Measurements from ENCODE around the gene GALNT8. TPM values are rescaled to one million over a fixed set of nuclear protein-coding genes. Genes with fewer than 3 reads are reported as not detected.

The GALNT8 gene
- total RNA-seq, 1 experiment from 2014 or later = not detected

GRCh38 chr12:4767186-4767585 is 47.0 kb downstream of the GALNT8 start:
- ChIA-PET RAD21 (ENCODE audit: low non-redundant PET in 1 of 2, low total read pairs in 2 of 2, uncharacterized antibody in 2 of 2, unreplicated experiment in 2 of 2) (no interaction called here), CTCF (no interaction called here), POLR2A (no interaction called here)
- intact Hi-C loops (cut with micrococcal nuclease) = no loop called here
- Histone ChIP-seq H4K20me1 (ENCODE audit: insufficient read depth) (no peaks in the 10 kb centered on the region), H3K4me1 (ENCODE audit: control insufficient read depth in 1 of 2, insufficient read depth in 2 of 2, low read length in 2 of 2) (no peaks in the 10 kb centered on the region), H3K9me2 (ENCODE audit: insufficient read depth) (no peaks in the 10 kb centered on the region), H2AFZ (ENCODE audit: low read depth, low read length, poor library complexity, severe bottlenecking) (no peak overlapping the region), H3K4me2 (ENCODE audit: low read length) (no peak overlapping the region), H3K9me3 (ENCODE audit: control insufficient read depth in 1 of 2, insufficient read depth in 1 of 2, low read depth in 1 of 2, low read length in 2 of 2) (no peaks in the 10 kb centered on the region), H3K9ac (ENCODE audit: low read length) (no peak overlapping the region), H3K79me2 (ENCODE audit: insufficient read depth, low read length) (no peaks in the 10 kb centered on the region), H3K27me3 (ENCODE audit: insufficient read depth, low read length) (peaks cover 20% of the 10 kb centered on the region), H3K36me3 (ENCODE audit: control insufficient read depth in 1 of 2, insufficient read depth in 2 of 2, low read length in 2 of 2) (no peaks in the 10 kb centered on the region), H3K4me3 (replicated peaks in 1 of 2; ENCODE audit: low read depth in 1 of 2, low read length in 2 of 2) (no peak overlapping the region), H3K27ac (ENCODE audit: low read depth, low read length) (no peak overlapping the region)
- DNase-seq (ENCODE audit: low read depth, low spot score) (no peak), ATAC-seq (no peak)
- BruUV-seq (replicated peaks) = no TSS peak
- TF ChIP-seq ZNF274 (IDR thresholded peaks at IDR 0.05; ENCODE audit: low read depth, low read length) (no peak), CEBPB (IDR thresholded peaks at IDR 0.05; ENCODE audit: low read depth) (no peak), SP1 (IDR thresholded peaks at IDR 0.05; ENCODE audit: low read depth) (no peak), EZH2phosphoT487 (IDR thresholded peaks at IDR 0.05; ENCODE audit: borderline replicate concordance) (no peak), YY1 (IDR thresholded peaks at IDR 0.05; ENCODE audit: extremely low read depth, insufficient replicate concordance, low read depth, low read length) (no peak), JUND (IDR thresholded peaks at IDR 0.05) (no peak), FOSL1 (IDR thresholded peaks at IDR 0.05; ENCODE audit: low read depth) (no peak), POLR2A (IDR thresholded peaks at IDR 0.05; ENCODE audit: borderline replicate concordance, extremely low read depth, insufficient read depth, insufficient read length) (no peak)

GRCh38 chr12:4768341-4768740 is 48.1 kb downstream of the GALNT8 start:
- ATAC-seq (no peak), DNase-seq (ENCODE audit: low read depth, low spot score) (no peak)

More at GRCh38 chr12:4768341-4768740, 48.1 kb downstream of the GALNT8 start:
- H3K36me3 ChIP-seq (ENCODE audit: control insufficient read depth in 1 of 2, insufficient read depth in 2 of 2, low read length in 2 of 2) = no peaks in the 10 kb centered on the region
- ChIA-PET RAD21 (ENCODE audit: low non-redundant PET in 1 of 2, low total read pairs in 2 of 2, uncharacterized antibody in 2 of 2, unreplicated experiment in 2 of 2) (no interaction called here), POLR2A (no interaction called here), CTCF (no interaction called here)
- no peaks in the 10 kb centered on the region for H3K9me3 ChIP-seq (ENCODE audit: control insufficient read depth in 1 of 2, insufficient read depth in 1 of 2, low read depth in 1 of 2, low read length in 2 of 2)
- no peak overlapping the region for H2AFZ ChIP-seq (ENCODE audit: low read depth, low read length, poor library complexity, severe bottlenecking)
- H3K27ac ChIP-seq (ENCODE audit: low read depth, low read length) = no peak overlapping the region
- no peak overlapping the region for H3K4me3 ChIP-seq (replicated peaks in 1 of 2; ENCODE audit: low read depth in 1 of 2, low read length in 2 of 2)
- no peaks in the 10 kb centered on the region for H3K4me1 ChIP-seq (ENCODE audit: control insufficient read depth in 1 of 2, insufficient read depth in 2 of 2, low read length in 2 of 2)
- no peak for TF ChIP-seq EGR1 (IDR thresholded peaks at IDR 0.05; ENCODE audit: low read depth)
- no peak for TF ChIP-seq FOSL1 (IDR thresholded peaks at IDR 0.05; ENCODE audit: low read depth)
- no peak for TF ChIP-seq RAD21 (IDR thresholded peaks at IDR 0.05; ENCODE audit: low read depth)
- TF ChIP-seq SP1 (IDR thresholded peaks at IDR 0.05; ENCODE audit: low read depth) = no peak
- TF ChIP-seq CEBPB (IDR thresholded peaks at IDR 0.05; ENCODE audit: low read depth) = no peak
- TF ChIP-seq YY1 (IDR thresholded peaks at IDR 0.05; ENCODE audit: extremely low read depth, insufficient replicate concordance, low read depth, low read length) = no peak
- TF ChIP-seq ZBTB33 (IDR thresholded peaks at IDR 0.05; ENCODE audit: extremely low read depth, insufficient replicate concordance, low read length) = no peak
- TF ChIP-seq EZH2 (IDR thresholded peaks at IDR 0.05) = no peak
- no peak for TF ChIP-seq ATF3 (IDR thresholded peaks at IDR 0.05)
- TF ChIP-seq EZH2phosphoT487 (IDR thresholded peaks at IDR 0.05; ENCODE audit: borderline replicate concordance) = no peak
- H3K9ac ChIP-seq (ENCODE audit: low read length) = no peak overlapping the region
- no peak overlapping the region for H3K4me2 ChIP-seq (ENCODE audit: low read length)
- intact Hi-C loops (cut with micrococcal nuclease) = no loop called here
- H3K9me2 ChIP-seq (ENCODE audit: insufficient read depth) = no peaks in the 10 kb centered on the region
- no peaks in the 10 kb centered on the region for H3K79me2 ChIP-seq (ENCODE audit: insufficient read depth, low read length)
- no peaks in the 10 kb centered on the region for H4K20me1 ChIP-seq (ENCODE audit: insufficient read depth)
- no TSS peak for BruUV-seq (replicated peaks)
- peaks cover 29% of the 10 kb centered on the region for H3K27me3 ChIP-seq (ENCODE audit: insufficient read depth, low read length)

Measured in HCT116 (cell line).